Uterus (tissue), 4 donors: ENCODE measurements around the gene SPSB2. TPM values are rescaled to one million over a fixed set of nuclear protein-coding genes. Genes with fewer than 3 reads are reported as not detected.
"Not testable (repeated sequence)": the region's sequence is repeated elsewhere in the genome, so short reads cannot be mapped to it uniquely, and the experiment has no call there.

ENCODE experiments used
- DNase-seq, 2 donors: peaks; one replicate each; pipeline ENCODE4 v3.0.0-alpha.2; 2019 to 2020
- H3K27ac ChIP-seq, 2 donors: fragments of 200-600 bp; sonication (generic); 1 replicate in 1 of 2; 2 replicates in 1 of 2; pipeline ENCODE4 v1.5.1; 2016 to 2018
- H3K27me3 ChIP-seq, 2 donors: fragments of 200-600 bp; sonication (generic); one replicate each; pipeline ENCODE4 v1.5.1; 2018 to 2019; ENCODE audit warnings: control low read depth in 1 of 2
- H3K36me3 ChIP-seq, 2 donors: fragments of 200-600 bp; sonication (generic); one replicate each; pipeline ENCODE4 v1.5.1; 2019; ENCODE audit warnings: control low read depth in 1 of 2
- H3K4me1 ChIP-seq, 2 donors: fragments of 200-600 bp; sonication (generic); one replicate each; pipeline ENCODE4 v1.5.1; 2018 to 2019; ENCODE audit warnings: control low read depth in 1 of 2
- H3K4me3 ChIP-seq, 2 donors: fragments of 200-600 bp; sonication (generic); 1 replicate in 1 of 2; 2 replicates in 1 of 2; pipeline ENCODE4 v1.5.1; 2018 to 2019; ENCODE audit warnings: mild to moderate bottlenecking in 1 of 2
- H3K9me3 ChIP-seq, 2 donors: fragments of 200-600 bp; sonication (generic); one replicate each; pipeline ENCODE4 v1.5.1; 2019; ENCODE audit warnings: control low read depth in 1 of 2
- POLR2A ChIP-seq, 2 donors: fragments of 450-650 bp; IDR thresholded peaks; one replicate each; pipeline ENCODE4 v1.6.1; 2016; ENCODE audit warnings: antibody characterized with exemption in 2 of 2, mild to moderate bottlenecking in 1 of 2, moderate library complexity in 1 of 2
- intact Hi-C: fragments of 100-400 bp; cut with DNase I; formaldehyde crosslinking; loops from one replicate; pipeline ENCODE4 v1.15.1; 2023; ENCODE audit warnings: low total_unique reads
- total RNA-seq, 4 donors: library from RNA; depleted of rRNA in 3 of 4; stranded (reverse); fragments of >200 nt in 3 of 4; gene quantifications; one replicate each; pipeline versions ENCODE4 v1.1.0 to v1.2.4, GENCODE V29; 2014 to 2023
- TF ChIP-seq, protein P1 (sequence below), 4 experiments: fragments of 200-600 bp in 2 of 4; fragments of 450-650 bp in 2 of 4; sonication (generic) in 2 of 4; IDR thresholded peaks; one replicate each; pipeline ENCODE4 v1.5.1; 2016 to 2019; ENCODE audit warnings: antibody characterized with exemption in 4 of 4, mild to moderate bottlenecking in 2 of 4, moderate library complexity in 1 of 4
- donor health status: DM: yes; HTN: yes; CAD: no.

Gene SPSB2
- total RNA-seq, 4 donors from 2014 or later: 2.8 to 11.3 (median 5.0) TPM

DNA sequence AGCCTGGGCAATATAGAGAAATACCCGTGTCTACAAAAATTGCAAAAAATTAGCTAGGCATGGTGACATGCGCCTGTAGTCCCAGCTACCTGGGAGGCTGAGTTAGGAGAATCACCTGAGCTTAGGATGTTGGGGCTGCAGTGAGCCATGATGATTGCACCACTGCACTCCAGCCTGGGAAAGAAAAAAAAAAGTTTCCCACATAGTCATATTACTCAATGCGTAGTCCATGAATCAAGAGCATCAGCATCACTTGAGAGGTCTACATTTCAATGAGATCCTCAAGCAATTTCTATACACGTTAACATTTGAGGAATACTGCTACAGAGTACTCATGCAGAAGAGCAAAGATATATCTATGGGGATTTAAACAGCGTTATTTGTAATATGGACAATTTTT lies 26.3 kb upstream of the SPSB2 start:
- Histone ChIP-seq H3K36me3 (no peaks in the 10 kb centered on the region), H3K27ac (no peak overlapping the region), H3K4me1 (no peaks in the 10 kb centered on the region), H3K4me3 (no peak overlapping the region), H3K9me3 (no peaks in the 10 kb centered on the region), H3K27me3 (no peaks in the 10 kb centered on the region)
- intact Hi-C loops: no loop called here
- no peak for TF ChIP-seq POLR2A (IDR thresholded peaks at IDR 0.05)
- TF ChIP-seq, protein P1, sequence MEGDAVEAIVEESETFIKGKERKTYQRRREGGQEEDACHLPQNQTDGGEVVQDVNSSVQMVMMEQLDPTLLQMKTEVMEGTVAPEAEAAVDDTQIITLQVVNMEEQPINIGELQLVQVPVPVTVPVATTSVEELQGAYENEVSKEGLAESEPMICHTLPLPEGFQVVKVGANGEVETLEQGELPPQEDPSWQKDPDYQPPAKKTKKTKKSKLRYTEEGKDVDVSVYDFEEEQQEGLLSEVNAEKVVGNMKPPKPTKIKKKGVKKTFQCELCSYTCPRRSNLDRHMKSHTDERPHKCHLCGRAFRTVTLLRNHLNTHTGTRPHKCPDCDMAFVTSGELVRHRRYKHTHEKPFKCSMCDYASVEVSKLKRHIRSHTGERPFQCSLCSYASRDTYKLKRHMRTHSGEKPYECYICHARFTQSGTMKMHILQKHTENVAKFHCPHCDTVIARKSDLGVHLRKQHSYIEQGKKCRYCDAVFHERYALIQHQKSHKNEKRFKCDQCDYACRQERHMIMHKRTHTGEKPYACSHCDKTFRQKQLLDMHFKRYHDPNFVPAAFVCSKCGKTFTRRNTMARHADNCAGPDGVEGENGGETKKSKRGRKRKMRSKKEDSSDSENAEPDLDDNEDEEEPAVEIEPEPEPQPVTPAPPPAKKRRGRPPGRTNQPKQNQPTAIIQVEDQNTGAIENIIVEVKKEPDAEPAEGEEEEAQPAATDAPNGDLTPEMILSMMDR (IDR thresholded peaks at IDR 0.05): no peak
- no peak for DNase-seq

DNA sequence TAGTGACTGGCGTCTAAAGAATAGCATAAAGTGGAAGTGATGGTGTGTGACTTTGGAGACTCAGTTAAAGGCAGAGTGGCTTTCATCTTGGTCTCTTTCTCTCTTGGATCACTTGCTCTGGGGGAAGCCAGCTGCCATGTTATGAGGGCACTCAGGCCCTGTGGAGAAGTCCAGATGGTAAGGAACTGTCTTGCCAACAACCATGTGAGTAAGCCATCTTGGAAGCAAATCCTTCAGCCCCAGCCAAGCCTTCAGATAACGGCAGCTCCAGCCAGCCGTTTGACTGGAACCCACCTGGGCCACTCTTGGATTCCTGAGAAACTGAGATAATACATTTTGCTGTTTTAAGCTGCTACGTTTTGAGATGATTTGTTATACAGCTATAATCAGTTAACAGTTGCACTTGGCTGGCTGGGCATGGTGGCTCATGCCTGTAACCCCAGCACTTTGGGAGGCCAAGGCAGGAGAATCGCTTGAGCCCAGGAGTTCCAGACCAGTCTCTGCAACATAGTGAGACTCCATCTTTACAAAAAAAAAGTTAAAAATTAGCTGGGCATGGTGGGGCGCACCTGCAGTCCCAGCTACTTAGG lies 23.8 kb upstream of the SPSB2 start:
- Histone ChIP-seq H3K27me3 (no peaks in the 10 kb centered on the region), H3K9me3 (no peaks in the 10 kb centered on the region), H3K4me3 (no peak overlapping the region), H3K4me1 (no peaks in the 10 kb centered on the region), H3K36me3 (no peaks in the 10 kb centered on the region), H3K27ac (no peak overlapping the region)
- TF ChIP-seq POLR2A (IDR thresholded peaks at IDR 0.05): no peak
- intact Hi-C loops: no loop called here
- no peak for DNase-seq

DNA sequence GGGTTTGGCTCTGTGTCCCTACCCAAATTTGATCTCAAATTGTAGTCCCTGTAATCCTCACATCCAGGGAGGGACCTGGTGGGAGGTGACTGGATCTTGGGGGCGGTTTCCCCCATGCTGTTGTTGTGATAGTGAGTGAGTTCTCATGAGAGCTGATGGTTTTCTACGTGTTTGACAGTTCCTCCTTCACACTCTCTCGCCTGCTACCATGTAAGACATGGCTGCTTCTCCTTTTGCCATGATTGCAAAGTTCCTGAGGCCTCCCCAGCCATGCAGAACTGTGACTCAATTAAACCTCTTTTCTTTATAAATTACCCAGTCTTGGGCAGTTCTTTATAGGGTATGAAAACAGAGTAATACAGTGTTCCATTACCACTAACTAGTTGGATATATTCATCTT lies 21.2 kb upstream of the SPSB2 start:
- no peak for TF ChIP-seq POLR2A (IDR thresholded peaks at IDR 0.05)
- TF ChIP-seq, protein P1 (IDR thresholded peaks at IDR 0.05): no peak
- Histone ChIP-seq H3K4me1 (no peaks in the 10 kb centered on the region), H3K27ac (no peak overlapping the region), H3K4me3 (no peak overlapping the region), H3K27me3 (no peaks in the 10 kb centered on the region), H3K9me3 (no peaks in the 10 kb centered on the region), H3K36me3 (no peaks in the 10 kb centered on the region)
- intact Hi-C loops: no loop called here
- no peak for DNase-seq

DNA sequence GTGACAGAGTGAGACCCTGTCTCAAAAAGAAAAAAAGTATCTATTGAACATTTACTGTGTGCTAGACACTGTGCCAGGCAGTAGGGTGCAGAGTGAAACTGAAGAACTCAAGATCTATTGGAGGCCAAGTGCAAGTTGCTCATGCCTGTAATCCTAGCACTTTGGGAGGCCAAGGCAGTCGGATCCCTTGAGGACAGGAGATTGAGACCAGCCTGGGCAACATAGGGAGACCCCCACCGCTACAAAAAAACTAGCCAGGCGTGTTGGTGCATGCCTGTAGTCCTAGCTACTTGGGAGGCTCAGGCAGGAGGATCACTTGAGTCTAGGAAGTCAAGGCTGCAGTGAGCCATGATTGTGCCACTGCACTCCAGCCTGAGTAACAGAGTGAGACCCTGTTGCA lies 19.6 kb upstream of the SPSB2 start:
- H3K4me1 ChIP-seq, intact Hi-C loops, DNase-seq, H3K27ac ChIP-seq, H3K36me3 ChIP-seq, H3K4me3 ChIP-seq, H3K27me3 ChIP-seq, H3K9me3 ChIP-seq: not testable (repeated sequence)

DNA sequence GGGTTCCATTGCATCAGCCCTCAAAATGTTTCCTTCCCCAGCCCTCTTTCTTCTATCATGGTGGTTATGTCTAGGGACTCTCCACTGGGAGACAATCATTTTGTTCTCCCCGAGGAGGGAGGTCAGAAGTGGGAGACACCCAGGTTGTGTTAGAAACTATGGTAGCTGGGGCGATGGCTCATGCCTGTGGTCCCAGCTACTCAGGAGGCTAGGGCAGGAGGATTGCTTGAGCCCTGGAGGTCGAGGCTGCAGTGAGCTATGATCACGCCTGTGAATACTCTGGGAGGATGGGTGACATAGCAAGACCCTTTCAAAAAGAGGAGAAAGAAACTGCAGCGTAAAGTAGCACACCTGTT lies 18.5 kb upstream of the SPSB2 start:
- H3K27ac ChIP-seq: peak overlapping the region; percentile 86 to 90
- no peaks in the 10 kb centered on the region for H3K36me3 ChIP-seq
- H3K4me1 ChIP-seq: no peaks in the 10 kb centered on the region
- intact Hi-C loops: no loop called here
- no peaks in the 10 kb centered on the region for H3K27me3 ChIP-seq
- H3K4me3 ChIP-seq: peak overlapping the region; percentile 34 to 36
- H3K9me3 ChIP-seq: no peaks in the 10 kb centered on the region
- no peak for DNase-seq
- TF ChIP-seq POLR2A (IDR thresholded peaks at IDR 0.05): no peak
- TF ChIP-seq, protein P1 (IDR thresholded peaks at IDR 0.05): no peak

DNA sequence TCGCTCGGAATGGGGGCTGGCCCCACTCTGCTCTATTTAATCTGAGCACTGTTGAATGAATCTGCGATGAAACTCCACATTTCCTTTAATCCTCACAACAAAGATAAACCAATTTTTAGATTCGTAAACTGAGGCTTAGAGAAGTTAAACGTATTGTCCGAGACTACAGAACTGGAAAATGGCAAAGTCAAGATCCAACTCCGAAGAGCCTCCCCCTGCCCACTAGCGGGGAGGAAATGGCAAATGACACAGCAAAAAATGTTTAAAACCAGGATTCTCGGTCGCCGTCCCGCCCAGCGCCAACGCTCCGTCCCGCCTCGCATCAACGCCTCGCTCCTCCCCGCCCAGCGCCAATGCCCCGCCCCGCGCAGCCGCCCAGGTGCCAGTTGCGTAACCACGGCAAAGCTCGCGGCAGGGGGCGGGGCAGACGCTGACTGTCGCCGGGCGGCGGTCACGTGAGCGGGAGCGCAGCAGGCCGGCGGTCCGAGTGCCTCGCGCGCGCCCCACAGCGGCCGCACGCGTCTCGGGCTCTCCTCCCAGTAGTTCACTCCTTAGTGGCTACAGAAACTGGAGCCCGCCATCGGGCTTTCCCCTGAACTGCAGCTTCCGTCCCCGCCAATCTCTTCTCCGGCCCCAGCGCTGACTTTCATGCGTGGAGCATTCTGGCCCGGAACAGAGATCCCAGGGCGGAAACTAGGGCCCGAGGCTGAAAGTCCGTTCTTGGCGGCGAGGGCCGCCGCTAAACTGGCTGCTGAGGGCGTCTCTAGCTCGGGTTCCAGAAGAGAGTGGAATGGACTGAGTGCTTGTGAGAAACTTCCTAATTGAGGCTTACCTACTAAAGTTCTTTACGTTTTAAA lies 17.9 kb upstream of the SPSB2 start:
- DNase-seq: peak; percentile 97 to 98
- H3K27ac ChIP-seq: peak overlapping the region; percentile 90
- peak; percentile 67 to 81 for TF ChIP-seq POLR2A (IDR thresholded peaks at IDR 0.05)
- TF ChIP-seq, protein P1 (IDR thresholded peaks at IDR 0.05): peak; percentile 84 to 97 (median 94)
- no peaks in the 10 kb centered on the region for H3K4me1 ChIP-seq
- intact Hi-C loops: no loop called here
- no peaks in the 10 kb centered on the region for H3K9me3 ChIP-seq
- peak overlapping the region; percentile 34 to 37 for H3K4me3 ChIP-seq
- no peaks in the 10 kb centered on the region for H3K27me3 ChIP-seq
- H3K36me3 ChIP-seq: no peaks in the 10 kb centered on the region

DNA sequence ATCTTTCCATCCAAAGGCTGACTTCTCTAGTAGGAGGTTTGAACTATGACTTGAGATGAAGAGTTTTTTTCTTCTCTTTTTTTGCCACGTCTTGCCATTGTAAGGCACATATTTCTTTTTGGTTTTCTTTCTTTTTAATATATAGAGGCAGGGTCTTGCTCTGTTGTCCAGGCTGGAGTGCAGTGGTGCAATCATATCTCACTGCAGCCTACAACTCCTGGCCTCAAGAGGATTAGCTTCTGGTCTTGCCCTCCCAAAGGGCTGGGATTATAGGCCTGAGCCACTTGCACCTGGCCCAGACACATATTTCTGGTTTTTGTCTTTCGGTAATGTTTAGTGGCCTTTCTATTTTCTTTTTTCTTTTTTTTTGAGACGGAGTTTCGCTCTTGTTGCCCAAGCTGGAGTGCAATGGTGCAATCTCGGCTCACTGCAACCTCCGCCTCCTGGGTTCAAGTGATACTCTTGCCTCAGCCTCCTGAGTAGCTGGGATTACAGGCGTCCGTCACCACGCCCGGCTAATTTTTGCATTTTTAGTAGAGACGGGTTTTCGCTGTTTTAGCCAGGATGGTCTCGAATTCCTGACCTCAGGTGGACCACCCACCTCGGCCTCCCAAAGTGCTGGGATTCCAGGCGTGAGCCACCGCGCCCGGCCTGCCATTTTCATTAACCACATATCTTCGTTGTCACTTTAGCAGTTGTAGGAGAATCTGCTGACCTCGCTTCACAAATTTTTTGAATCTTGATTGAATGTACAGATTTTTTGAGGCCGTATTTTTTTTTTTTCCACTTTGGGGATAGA lies 16.9 kb upstream of the SPSB2 start:
- H3K9me3 ChIP-seq, intact Hi-C loops, H3K36me3 ChIP-seq, H3K27me3 ChIP-seq, H3K4me3 ChIP-seq, DNase-seq, H3K4me1 ChIP-seq: not testable (repeated sequence)
- H3K27ac ChIP-seq: peak overlapping the region; percentile 90

DNA sequence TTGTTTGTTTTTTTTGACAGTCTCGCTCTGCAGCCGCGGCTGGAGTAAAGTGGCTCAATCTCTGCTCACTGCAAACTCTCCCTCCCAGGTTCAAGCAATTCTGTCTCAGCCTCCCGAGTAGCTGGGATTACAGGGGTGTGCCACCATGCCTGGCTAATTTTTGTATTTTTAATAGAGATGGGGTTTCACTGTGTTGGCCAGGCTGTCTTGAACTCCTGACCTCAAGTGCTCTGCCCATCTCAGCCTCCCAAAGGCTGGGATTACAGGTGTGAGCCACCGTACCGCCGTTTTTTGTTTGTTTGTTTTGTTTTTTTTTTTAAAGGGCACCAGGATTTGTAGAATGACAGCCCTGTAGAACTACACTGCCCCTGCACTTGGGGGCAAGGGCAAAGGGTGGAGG lies 15.7 kb upstream of the SPSB2 start:
- intact Hi-C loops, H3K4me1 ChIP-seq, H3K27me3 ChIP-seq, H3K27ac ChIP-seq, H3K9me3 ChIP-seq, H3K36me3 ChIP-seq, H3K4me3 ChIP-seq, DNase-seq: not testable (repeated sequence)
